D721Med (cell line): Measurements from ENCODE around the gene TPSD1.

ENCODE experiments used
- DNase-seq: peaks from one replicate; pipeline ENCODE4 v3.0.0; 2011; ENCODE audit warnings: low spot score; ENCODE audit not compliant: insufficient read length
- FAIRE-seq: peaks from 2 replicates; lab custom pipeline; 2011; peaks lifted over from hg19 to GRCh38; lab: Jason Lieb, UNC
- CTCF ChIP-seq: IDR thresholded peaks from 2 replicates; pipeline ENCODE4 v1.5.1; 2012; ENCODE audit warnings: mild to moderate bottlenecking, control low read depth; ENCODE audit not compliant: insufficient read depth; ENCODE audit errors: missing control alignments

The TPSD1 gene

GRCh38 chr16:1258906-1259759, 3.3 kb downstream of the TPSD1 start:
- no peak for FAIRE-seq
- no peak for DNase-seq
- TF ChIP-seq CTCF, result no peak

- no peak for TF ChIP-seq CTCF
- DNase-seq (no peak), FAIRE-seq (no peak)
Observed at GRCh38 chr16:1259760-1260068, 3.8 kb downstream of the TPSD1 start.

GRCh38 chr16:1260101-1260680, 4.3 kb downstream of the TPSD1 start:
- FAIRE-seq (no peak), DNase-seq (no peak)
- no peak for TF ChIP-seq CTCF

- no peak for TF ChIP-seq CTCF
- FAIRE-seq (no peak), DNase-seq (no peak)
Observed at GRCh38 chr16:1261131-1261892, 5.4 kb downstream of the TPSD1 start.

- FAIRE-seq, result no peak
- TF ChIP-seq CTCF, result no peak
Observed at GRCh38 chr16:1262210-1262845, 6.5 kb downstream of the TPSD1 start.

GRCh38 chr16:1262846-1263221, 7.0 kb downstream of the TPSD1 start:
- DNase-seq (no peak), FAIRE-seq (no peak)
- no peak for TF ChIP-seq CTCF

More at GRCh38 chr16:1262210-1262845, 6.5 kb downstream of the TPSD1 start:
- no peak for DNase-seq
